IMR-90 (cell line): ENCODE data around the gene RANBP9. TPM values are rescaled to one million over a fixed set of nuclear protein-coding genes. Genes with fewer than 3 reads are reported as not detected.

Source experiments
- ATAC-seq: fragments of 200-7000 bp; cut with Tn5 transposase; 2 replicates; pipeline ENCODE4 v1.9.1; 2020; ENCODE audit warnings: low read depth, mild to moderate bottlenecking, moderate library complexity
- BruUV-seq: library from RNA; stranded (reverse); fragments of 400-500 nt; replicated peaks from 2 replicates; lab custom pipeline; 2021; lab: Mats Ljungman, UMichigan
- CTCF ChIA-PET: fragments of 300-600 bp; formaldehyde crosslinking; extraction: SDS; loops from one replicate; lab custom pipeline; 2021; ENCODE audit warnings: antibody characterized with exemption; lab: Yijun Ruan, JAX
- POLR2A ChIA-PET: fragments of 300-600 bp; sonication (Branson Sonifier 250); formaldehyde crosslinking; loops from one replicate; lab custom pipeline; 2022; ENCODE audit warnings: antibody characterized with exemption; ENCODE audit not compliant: unreplicated experiment; lab: Charles Lee
- DNase-seq: peaks from one replicate; pipeline ENCODE4 v3.0.0; 2013
- H2AFZ ChIP-seq: replicated peaks from 2 replicates; pipeline ENCODE3; 2013; ENCODE audit warnings: low read length, mild to moderate bottlenecking; ENCODE audit not compliant: poor library complexity
- H2AK5ac ChIP-seq: 2 replicates; pipeline ENCODE4 v1.6.1; 2013; ENCODE audit warnings: low read depth, low read length, inconsistent platforms
- H2AK9ac ChIP-seq: replicated peaks from 2 replicates; pipeline ENCODE3; 2013; ENCODE audit warnings: mild to moderate bottlenecking, low read depth, low read length, moderate library complexity; ENCODE audit not compliant: poor library complexity
- H2BK120ac ChIP-seq: 2 replicates; pipeline ENCODE4 v1.6.1; 2013; ENCODE audit warnings: low read depth, low read length, inconsistent platforms
- H2BK15ac ChIP-seq: 3 replicates; pipeline ENCODE4 v1.6.1; 2013; ENCODE audit warnings: low read depth, low read length, inconsistent platforms
- H2BK20ac ChIP-seq: 2 replicates; pipeline ENCODE4 v1.6.1; 2013; ENCODE audit warnings: low read depth, mild to moderate bottlenecking, inconsistent platforms, low read length, moderate library complexity
- H2BK5ac ChIP-seq: 2 replicates; pipeline ENCODE4 v1.6.1; 2013; ENCODE audit warnings: mild to moderate bottlenecking, low read depth, low read length, inconsistent platforms; ENCODE audit not compliant: poor library complexity, severe bottlenecking
- H3K14ac ChIP-seq: replicated peaks from 2 replicates; pipeline ENCODE4 v1.6.1; 2013; ENCODE audit warnings: low read depth, low read length, inconsistent platforms
- H3K18ac ChIP-seq: 2 replicates; pipeline ENCODE4 v1.6.1; 2013; ENCODE audit warnings: low read depth, low read length, control low read depth
- H3K23ac ChIP-seq: 2 replicates; pipeline ENCODE4 v1.6.1; 2013; ENCODE audit warnings: low read depth, low read length, inconsistent platforms
- H3K27ac ChIP-seq: 2 replicates; pipeline ENCODE4 v1.5.1; 2013; ENCODE audit warnings: mild to moderate bottlenecking, control low read depth, low read length; ENCODE audit not compliant: insufficient read depth
- H3K27me3 ChIP-seq: 2 replicates; pipeline ENCODE4 v1.6.1; 2013; ENCODE audit warnings: low read length; ENCODE audit not compliant: control insufficient read depth, insufficient read depth
- H3K36me3 ChIP-seq: 2 replicates; pipeline ENCODE4 v1.6.1; 2013; ENCODE audit warnings: low read length, mixed read lengths; ENCODE audit not compliant: control insufficient read depth, insufficient read depth
- H3K4ac ChIP-seq: 2 replicates; pipeline ENCODE4 v1.6.1; 2013; ENCODE audit warnings: low read depth, low read length, inconsistent platforms
- H3K4me1 ChIP-seq: 2 replicates; pipeline ENCODE4 v1.6.1; 2013; ENCODE audit warnings: low read length, mixed read lengths; ENCODE audit not compliant: control insufficient read depth, insufficient read depth
- H3K4me2 ChIP-seq: 2 replicates; pipeline ENCODE4 v1.6.1; 2013; ENCODE audit warnings: low read depth, mild to moderate bottlenecking, control low read depth, low read length, moderate library complexity
- H3K4me3 ChIP-seq: 2 replicates; pipeline ENCODE4 v1.5.1; 2013; ENCODE audit warnings: low read depth, mild to moderate bottlenecking, control low read depth, low read length, moderate library complexity; ENCODE audit not compliant: insufficient read depth
- H3K56ac ChIP-seq: 2 replicates; pipeline ENCODE4 v1.6.1; 2013; ENCODE audit warnings: low read length, inconsistent platforms; ENCODE audit not compliant: insufficient read depth; ENCODE audit errors: extremely low read depth
- H3K79me1 ChIP-seq, 2 experiments: 2 replicates each; pipeline ENCODE4 v1.6.1; 2013; ENCODE audit warnings: low read length in 2 of 2, inconsistent platforms in 1 of 2, low read depth in 1 of 2
- H3K9ac ChIP-seq: 2 replicates; pipeline ENCODE4 v1.6.1; 2013; ENCODE audit warnings: low read depth, low read length, control low read depth
- H3K9me1 ChIP-seq: 2 replicates; pipeline ENCODE4 v1.6.1; 2013; ENCODE audit warnings: low read length, inconsistent platforms; ENCODE audit not compliant: insufficient read depth
- H3K9me3 ChIP-seq: 2 replicates; pipeline ENCODE4 v1.6.1; 2013; ENCODE audit warnings: low read length; ENCODE audit not compliant: control insufficient read depth, insufficient read depth
- H4K20me1 ChIP-seq: 2 replicates; pipeline ENCODE4 v1.6.1; 2013; ENCODE audit warnings: low read length, inconsistent platforms; ENCODE audit not compliant: insufficient read depth
- H4K5ac ChIP-seq: 2 replicates; pipeline ENCODE4 v1.6.1; 2013; ENCODE audit warnings: mild to moderate bottlenecking, low read depth, low read length, control low read depth
- H4K8ac ChIP-seq, 2 experiments: 2 replicates each; pipeline ENCODE4 v1.6.1; 2013; ENCODE audit warnings: low read depth in 2 of 2, low read length in 2 of 2, control low read depth in 1 of 2, inconsistent platforms in 1 of 2
- H4K91ac ChIP-seq: 2 replicates; pipeline ENCODE4 v1.6.1; 2013; ENCODE audit warnings: low read depth, low read length, inconsistent platforms; ENCODE audit not compliant: insufficient read depth
- CEBPB ChIP-seq: IDR thresholded peaks from 2 replicates; pipeline ENCODE4 v1.6.1; 2012; ENCODE audit warnings: low read depth, low read length, improper control_type of control experiment
- FOS ChIP-seq: fragments of 150-350 bp; IDR thresholded peaks from 2 replicates; pipeline ENCODE4 v1.6.1; 2016; ENCODE audit warnings: low read depth, low read length
- MAFK ChIP-seq: IDR thresholded peaks from 2 replicates; pipeline ENCODE4 v1.6.1; 2012; ENCODE audit warnings: low read depth, low read length, improper control_type of control experiment
- MAZ ChIP-seq: IDR thresholded peaks from 2 replicates; pipeline ENCODE4 v1.6.1; 2012; ENCODE audit warnings: low read depth, mild to moderate bottlenecking, low read length, improper control_type of control experiment, moderate library complexity, borderline replicate concordance
- MXI1 ChIP-seq: IDR thresholded peaks from 2 replicates; pipeline ENCODE4 v1.6.1; 2012; ENCODE audit warnings: low read depth, mild to moderate bottlenecking, low read length, moderate library complexity, borderline replicate concordance
- NFE2L2 ChIP-seq: fragments of 150-350 bp; IDR thresholded peaks from 2 replicates; pipeline ENCODE4 v1.6.1; 2016; ENCODE audit warnings: low read depth, mild to moderate bottlenecking, low read length
- POLR2A ChIP-seq: IDR thresholded peaks from 2 replicates; pipeline ENCODE4 v1.6.1; 2012; ENCODE audit warnings: mild to moderate bottlenecking, low read depth, low read length
- RAD21 ChIP-seq: IDR thresholded peaks from 2 replicates; pipeline ENCODE4 v1.6.1; 2012; ENCODE audit warnings: low read length, improper control_type of control experiment
- RCOR1 ChIP-seq: IDR thresholded peaks from 2 replicates; pipeline ENCODE4 v1.6.1; 2012; ENCODE audit warnings: mild to moderate bottlenecking, low read length, improper control_type of control experiment; ENCODE audit not compliant: insufficient replicate concordance
- RFX5 ChIP-seq: IDR thresholded peaks from 2 replicates; pipeline ENCODE4 v1.8.0; 2012; ENCODE audit warnings: low read depth, mild to moderate bottlenecking, low read length, moderate library complexity
- SMC3 ChIP-seq: fragments of 150-350 bp; IDR thresholded peaks from 2 replicates; pipeline ENCODE4 v1.6.1; 2016; ENCODE audit warnings: low read depth, mild to moderate bottlenecking, antibody characterized with exemption, low read length, moderate library complexity
- WGBS, 2 experiments: methylation state at CpG; one replicate each; pipeline versions ENCODE4 v1.1.5 to v1.1.7; 2013; ENCODE audit warnings: missing lambda C conversion rate in 2 of 2; ENCODE audit not compliant: insufficient read length in 1 of 2; ENCODE audit errors: extremely low coverage in 2 of 2; 5-methylcytosine and 5-hydroxymethylcytosine counted together
- dilution Hi-C: fragments of 300-500 bp; cut with HindIII; formaldehyde crosslinking; loops from one replicate; pipeline ENCODE4 v1.14.3; 2018; ENCODE audit warnings: low sequenced_read_pairs; ENCODE audit not compliant: unreplicated experiment
- in situ Hi-C: fragments of 300-500 bp; cut with MboI; formaldehyde crosslinking; loops from 3 replicates; pipeline ENCODE4 v1.14.3; 2019; ENCODE audit warnings: low sequenced_read_pairs, inconsistent platforms, mixed read lengths
- intact Hi-C: fragments of 100-400 bp; cut with micrococcal nuclease; formaldehyde crosslinking; loops from 2 replicates; pipeline ENCODE4 v1.10.0; 2022
- polyA plus RNA-seq, 3 experiments: library from polyadenylated mRNA; depleted of rRNA; stranded (reverse); fragments of >200 nt; gene quantifications; 2 replicates each; pipeline ENCODE4 v1.2.3, GENCODE V29; 2012; ENCODE audit warnings: low replicate concordance in 1 of 3
- total RNA-seq: library from RNA; depleted of rRNA; stranded (reverse); fragments of >200 nt; gene quantifications from 2 replicates; pipeline ENCODE4 v1.2.3, GENCODE V29; 2012
- TF ChIP-seq, protein P1 (sequence below): fragments of 150-350 bp; IDR thresholded peaks from 2 replicates; pipeline ENCODE4 v1.6.1; 2017; ENCODE audit warnings: mild to moderate bottlenecking, antibody characterized with exemption, low read length, low read depth
- TF ChIP-seq, protein P2 (sequence below): fragments of 150-350 bp; IDR thresholded peaks from 2 replicates; pipeline ENCODE4 v1.6.1; 2016; ENCODE audit warnings: low read depth, mild to moderate bottlenecking, low read length, moderate library complexity, borderline replicate concordance
- TF ChIP-seq, protein P3 (sequence below): conservative IDR thresholded peaks from 2 replicates; pipeline ENCODE4 v1.5.1; 2012; ENCODE audit warnings: mild to moderate bottlenecking, low read depth, low read length, improper control_type of control experiment

Gene RANBP9
- total and polyA plus RNA-seq, 2 of the 4 experiments (the other 2 are of a cell fraction): 17.7 to 27.8 TPM

DNA sequence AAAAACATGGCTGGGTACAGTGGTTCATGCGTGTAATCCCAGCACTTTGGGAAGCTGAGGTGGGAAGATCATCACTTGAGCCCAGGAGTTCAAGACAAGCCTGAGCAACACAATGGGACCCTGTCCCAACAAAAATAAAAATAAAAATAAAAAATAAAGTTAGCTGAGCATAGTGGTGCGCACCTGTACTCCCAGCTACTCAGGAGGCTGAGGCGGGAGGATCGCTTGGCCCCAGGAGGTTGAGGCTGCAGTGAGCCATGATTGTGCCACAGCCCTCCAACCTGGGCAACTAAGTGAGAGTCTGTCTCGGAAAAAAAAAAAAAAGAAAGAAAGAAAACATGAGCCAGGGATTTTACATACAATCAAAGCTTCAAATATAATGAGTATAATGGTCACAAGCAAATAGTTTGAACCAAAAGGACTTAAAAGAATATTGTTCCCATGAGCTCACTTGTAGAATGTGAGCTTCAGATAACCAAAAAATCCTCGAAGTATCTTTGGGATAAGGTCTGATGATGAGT, 31.1 kb downstream of the RANBP9 start:
- TF ChIP-seq RAD21 (no peak), MAZ (no peak), SMC3 (no peak), RFX5 (no peak), MAFK (no peak), MXI1 (no peak), NFE2L2 (no peak), FOS (no peak), POLR2A (no peak), CEBPB (no peak), RCOR1 (no peak)
- TF ChIP-seq, protein P1, sequence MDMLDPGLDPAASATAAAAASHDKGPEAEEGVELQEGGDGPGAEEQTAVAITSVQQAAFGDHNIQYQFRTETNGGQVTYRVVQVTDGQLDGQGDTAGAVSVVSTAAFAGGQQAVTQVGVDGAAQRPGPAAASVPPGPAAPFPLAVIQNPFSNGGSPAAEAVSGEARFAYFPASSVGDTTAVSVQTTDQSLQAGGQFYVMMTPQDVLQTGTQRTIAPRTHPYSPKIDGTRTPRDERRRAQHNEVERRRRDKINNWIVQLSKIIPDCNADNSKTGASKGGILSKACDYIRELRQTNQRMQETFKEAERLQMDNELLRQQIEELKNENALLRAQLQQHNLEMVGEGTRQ: no peak
- TF ChIP-seq, protein P2, sequence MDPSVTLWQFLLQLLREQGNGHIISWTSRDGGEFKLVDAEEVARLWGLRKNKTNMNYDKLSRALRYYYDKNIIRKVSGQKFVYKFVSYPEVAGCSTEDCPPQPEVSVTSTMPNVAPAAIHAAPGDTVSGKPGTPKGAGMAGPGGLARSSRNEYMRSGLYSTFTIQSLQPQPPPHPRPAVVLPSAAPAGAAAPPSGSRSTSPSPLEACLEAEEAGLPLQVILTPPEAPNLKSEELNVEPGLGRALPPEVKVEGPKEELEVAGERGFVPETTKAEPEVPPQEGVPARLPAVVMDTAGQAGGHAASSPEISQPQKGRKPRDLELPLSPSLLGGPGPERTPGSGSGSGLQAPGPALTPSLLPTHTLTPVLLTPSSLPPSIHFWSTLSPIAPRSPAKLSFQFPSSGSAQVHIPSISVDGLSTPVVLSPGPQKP: no peak
- TF ChIP-seq, protein P3, sequence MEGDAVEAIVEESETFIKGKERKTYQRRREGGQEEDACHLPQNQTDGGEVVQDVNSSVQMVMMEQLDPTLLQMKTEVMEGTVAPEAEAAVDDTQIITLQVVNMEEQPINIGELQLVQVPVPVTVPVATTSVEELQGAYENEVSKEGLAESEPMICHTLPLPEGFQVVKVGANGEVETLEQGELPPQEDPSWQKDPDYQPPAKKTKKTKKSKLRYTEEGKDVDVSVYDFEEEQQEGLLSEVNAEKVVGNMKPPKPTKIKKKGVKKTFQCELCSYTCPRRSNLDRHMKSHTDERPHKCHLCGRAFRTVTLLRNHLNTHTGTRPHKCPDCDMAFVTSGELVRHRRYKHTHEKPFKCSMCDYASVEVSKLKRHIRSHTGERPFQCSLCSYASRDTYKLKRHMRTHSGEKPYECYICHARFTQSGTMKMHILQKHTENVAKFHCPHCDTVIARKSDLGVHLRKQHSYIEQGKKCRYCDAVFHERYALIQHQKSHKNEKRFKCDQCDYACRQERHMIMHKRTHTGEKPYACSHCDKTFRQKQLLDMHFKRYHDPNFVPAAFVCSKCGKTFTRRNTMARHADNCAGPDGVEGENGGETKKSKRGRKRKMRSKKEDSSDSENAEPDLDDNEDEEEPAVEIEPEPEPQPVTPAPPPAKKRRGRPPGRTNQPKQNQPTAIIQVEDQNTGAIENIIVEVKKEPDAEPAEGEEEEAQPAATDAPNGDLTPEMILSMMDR: no peak
- no peak overlapping the region for H2AK5ac ChIP-seq
- intact Hi-C loops (no loop called here), dilution Hi-C loops (no loop called here), in situ Hi-C loops (no loop called here)
- POLR2A ChIA-PET: interaction anchor here (0.6 kb wide), 1 partner anchor 252 kb away, joined by 4 read pairs; no protein-coding TSS in a partner anchor
- no peak overlapping the region for H2BK5ac ChIP-seq
- H3K23ac ChIP-seq: no peak overlapping the region
- no peak overlapping the region for H3K9ac ChIP-seq
- no peak for DNase-seq
- H4K5ac ChIP-seq: no peak overlapping the region
- no peak overlapping the region for H3K56ac ChIP-seq
- BruUV-seq: no TSS peak
- no peak overlapping the region for H4K91ac ChIP-seq
- peaks cover 23 to 37% of the 10 kb centered on the region in 2 experiments for H3K79me1 ChIP-seq
- no peak overlapping the region for H3K14ac ChIP-seq
- H3K36me3 ChIP-seq: peaks cover 4% of the 10 kb centered on the region; the same call in 1 of the 2 replicates
- H3K27ac ChIP-seq: no peak overlapping the region
- no peak overlapping the region for H3K18ac ChIP-seq
- no peak for ATAC-seq
- no peaks in the 10 kb centered on the region for H3K4me1 ChIP-seq
- H2BK120ac ChIP-seq: no peak overlapping the region
- H4K8ac ChIP-seq: no peak overlapping the region
- H2BK15ac ChIP-seq: no peak overlapping the region
- no peak overlapping the region for H2BK20ac ChIP-seq
- no peak overlapping the region for H3K4me3 ChIP-seq
- no peak overlapping the region for H3K4ac ChIP-seq
- no peaks in the 10 kb centered on the region for H3K9me3 ChIP-seq
- CTCF ChIA-PET: interaction anchor here (0.7 kb wide), 1 partner anchor 115 kb away, joined by 3 read pairs; no protein-coding TSS in a partner anchor
- no peaks in the 10 kb centered on the region for H3K27me3 ChIP-seq
- WGBS, 2 experiments: no CpG with 5 or more reads among the region's 6 CpGs
- no peak overlapping the region for H3K4me2 ChIP-seq
- peaks cover 16% of the 10 kb centered on the region for H4K20me1 ChIP-seq
- no peak overlapping the region for H2AFZ ChIP-seq
- no peak overlapping the region for H2AK9ac ChIP-seq
- H3K9me1 ChIP-seq: peaks cover 3% of the 10 kb centered on the region; the same call in 1 of the 2 replicates
